KOPT-K1 (cell line): ENCODE data around the gene NCOA7.

Experiments
- H3K27ac ChIP-seq: fragments of 200-600 bp; sonication (generic); 2 replicates; pipeline ENCODE4 v1.5.1; 2016; ENCODE audit warnings: antibody characterized with exemption, mild to moderate bottlenecking, low read depth, low read length; ENCODE audit not compliant: poor library complexity, severe bottlenecking
- H3K36me3 ChIP-seq: fragments of 200-600 bp; sonication (generic); 2 replicates; pipeline ENCODE4 v1.5.1; 2017; ENCODE audit warnings: antibody characterized with exemption, mild to moderate bottlenecking, low read length, moderate library complexity; ENCODE audit not compliant: insufficient read depth
- H3K9me3 ChIP-seq: fragments of 200-600 bp; sonication (generic); 2 replicates; pipeline ENCODE4 v1.5.1; 2017; ENCODE audit warnings: antibody characterized with exemption, low read length, mild to moderate bottlenecking; ENCODE audit not compliant: insufficient read depth, poor library complexity, severe bottlenecking

Gene NCOA7

GRCh38 chr6:125824946-125825771 is 34.4 kb downstream of the NCOA7 start:
- Histone ChIP-seq H3K36me3 (peaks cover 9% of the 10 kb centered on the region), H3K9me3 (no peaks in the 10 kb centered on the region), H3K27ac (no peak overlapping the region)

GRCh38 chr6:125826695-125827463 is 36.1 kb downstream of the NCOA7 start:
- no peaks in the 10 kb centered on the region for H3K36me3 ChIP-seq
- H3K27ac ChIP-seq, result no peak overlapping the region
- no peaks in the 10 kb centered on the region for H3K9me3 ChIP-seq

GRCh38 chr6:125827788-125828320 is 37.1 kb downstream of the NCOA7 start:
- H3K27ac ChIP-seq, result no peak overlapping the region
- H3K36me3 ChIP-seq, result no peaks in the 10 kb centered on the region
- H3K9me3 ChIP-seq, result no peaks in the 10 kb centered on the region

- H3K9me3 ChIP-seq, result no peaks in the 10 kb centered on the region
Observed at GRCh38 chr6:125828476-125829039, 37.8 kb downstream of the NCOA7 start.

GRCh38 chr6:125829433-125829832 is 38.7 kb downstream of the NCOA7 start:
- peak overlapping the region; percentile 55 for H3K27ac ChIP-seq
- no peaks in the 10 kb centered on the region for H3K36me3 ChIP-seq
- H3K9me3 ChIP-seq, result no peaks in the 10 kb centered on the region

More at GRCh38 chr6:125828476-125829039, 37.8 kb downstream of the NCOA7 start:
- Histone ChIP-seq H3K36me3 (no peaks in the 10 kb centered on the region), H3K27ac (peak overlapping the region; percentile 4)

GRCh38 chr6:125831659-125832058 is 40.9 kb downstream of the NCOA7 start:
- peak overlapping the region; percentile 49 for H3K27ac ChIP-seq
- H3K9me3 ChIP-seq, result no peaks in the 10 kb centered on the region
- no peaks in the 10 kb centered on the region for H3K36me3 ChIP-seq

GRCh38 chr6:125832391-125833117 is 41.8 kb downstream of the NCOA7 start:
- H3K9me3 ChIP-seq, result no peaks in the 10 kb centered on the region
- no peaks in the 10 kb centered on the region for H3K36me3 ChIP-seq
- peak overlapping the region; percentile 49 for H3K27ac ChIP-seq

GRCh38 chr6:125834348-125834747 is 43.6 kb downstream of the NCOA7 start:
- Histone ChIP-seq H3K27ac (no peak overlapping the region), H3K36me3 (no peaks in the 10 kb centered on the region), H3K9me3 (no peaks in the 10 kb centered on the region)

- H3K9me3 ChIP-seq, result no peaks in the 10 kb centered on the region
- no peak overlapping the region for H3K27ac ChIP-seq
- H3K36me3 ChIP-seq, result no peaks in the 10 kb centered on the region
Observed at GRCh38 chr6:125835221-125835744, 44.5 kb downstream of the NCOA7 start.

GRCh38 chr6:125836466-125836865 is 45.7 kb downstream of the NCOA7 start:
- Histone ChIP-seq H3K9me3 (no peaks in the 10 kb centered on the region), H3K36me3 (no peaks in the 10 kb centered on the region), H3K27ac (no peak overlapping the region)

- Histone ChIP-seq H3K27ac (no peak overlapping the region), H3K36me3 (no peaks in the 10 kb centered on the region), H3K9me3 (no peaks in the 10 kb centered on the region)
Observed at GRCh38 chr6:125839471-125839870, 48.7 kb downstream of the NCOA7 start.

GRCh38 chr6:125839879-125840278 is 49.1 kb downstream of the NCOA7 start:
- Histone ChIP-seq H3K27ac (no peak overlapping the region), H3K36me3 (no peaks in the 10 kb centered on the region), H3K9me3 (no peaks in the 10 kb centered on the region)

GRCh38 chr6:125841356-125842090 is 50.8 kb downstream of the NCOA7 start:
- no peak overlapping the region for H3K27ac ChIP-seq
- no peaks in the 10 kb centered on the region for H3K9me3 ChIP-seq

GRCh38 chr6:125842091-125842626 is 51.4 kb downstream of the NCOA7 start:
- Histone ChIP-seq H3K36me3 (no peaks in the 10 kb centered on the region), H3K9me3 (no peaks in the 10 kb centered on the region), H3K27ac (no peak overlapping the region)

More at GRCh38 chr6:125841356-125842090, 50.8 kb downstream of the NCOA7 start:
- H3K36me3 ChIP-seq, result no peaks in the 10 kb centered on the region
